Measurements from ENCODE around the gene PLA2G4D.

Gene PLA2G4D, protein sequence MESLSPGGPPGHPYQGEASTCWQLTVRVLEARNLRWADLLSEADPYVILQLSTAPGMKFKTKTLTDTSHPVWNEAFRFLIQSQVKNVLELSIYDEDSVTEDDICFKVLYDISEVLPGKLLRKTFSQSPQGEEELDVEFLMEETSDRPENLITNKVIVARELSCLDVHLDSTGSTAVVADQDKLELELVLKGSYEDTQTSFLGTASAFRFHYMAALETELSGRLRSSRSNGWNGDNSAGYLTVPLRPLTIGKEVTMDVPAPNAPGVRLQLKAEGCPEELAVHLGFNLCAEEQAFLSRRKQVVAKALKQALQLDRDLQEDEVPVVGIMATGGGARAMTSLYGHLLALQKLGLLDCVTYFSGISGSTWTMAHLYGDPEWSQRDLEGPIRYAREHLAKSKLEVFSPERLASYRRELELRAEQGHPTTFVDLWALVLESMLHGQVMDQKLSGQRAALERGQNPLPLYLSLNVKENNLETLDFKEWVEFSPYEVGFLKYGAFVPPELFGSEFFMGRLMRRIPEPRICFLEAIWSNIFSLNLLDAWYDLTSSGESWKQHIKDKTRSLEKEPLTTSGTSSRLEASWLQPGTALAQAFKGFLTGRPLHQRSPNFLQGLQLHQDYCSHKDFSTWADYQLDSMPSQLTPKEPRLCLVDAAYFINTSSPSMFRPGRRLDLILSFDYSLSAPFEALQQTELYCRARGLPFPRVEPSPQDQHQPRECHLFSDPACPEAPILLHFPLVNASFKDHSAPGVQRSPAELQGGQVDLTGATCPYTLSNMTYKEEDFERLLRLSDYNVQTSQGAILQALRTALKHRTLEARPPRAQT

DNA sequence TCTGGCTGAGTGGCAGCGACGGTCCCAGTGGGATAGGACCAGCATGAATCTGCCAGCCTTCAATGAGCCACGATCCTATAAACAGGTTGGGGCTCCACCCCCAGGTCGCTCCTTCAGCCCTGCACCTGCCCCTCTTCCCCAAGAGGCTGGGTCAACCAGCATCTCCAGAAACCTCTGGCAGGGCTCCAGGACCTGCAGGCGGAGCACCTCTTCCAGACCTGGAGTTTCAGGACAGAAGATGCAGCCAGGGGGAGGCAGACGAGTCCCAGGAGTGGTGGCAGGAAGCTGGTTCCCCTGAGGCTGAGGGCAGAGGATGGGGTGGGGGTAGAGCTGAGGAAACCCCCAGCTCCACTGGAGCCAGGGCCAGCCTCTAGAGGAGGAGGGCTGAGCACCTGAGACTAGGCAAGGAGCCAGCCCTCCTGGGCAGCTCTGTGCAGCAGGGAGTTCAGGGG is at the start of gene PLA2G4D:
Gene PLA2G4D, minus strand, starts transcription at position 51 of the 452 bp plus-strand sequence. CDS start 103 bp downstream, outside the sequence.
- DNase-seq = peak; percentile 70

DNA sequence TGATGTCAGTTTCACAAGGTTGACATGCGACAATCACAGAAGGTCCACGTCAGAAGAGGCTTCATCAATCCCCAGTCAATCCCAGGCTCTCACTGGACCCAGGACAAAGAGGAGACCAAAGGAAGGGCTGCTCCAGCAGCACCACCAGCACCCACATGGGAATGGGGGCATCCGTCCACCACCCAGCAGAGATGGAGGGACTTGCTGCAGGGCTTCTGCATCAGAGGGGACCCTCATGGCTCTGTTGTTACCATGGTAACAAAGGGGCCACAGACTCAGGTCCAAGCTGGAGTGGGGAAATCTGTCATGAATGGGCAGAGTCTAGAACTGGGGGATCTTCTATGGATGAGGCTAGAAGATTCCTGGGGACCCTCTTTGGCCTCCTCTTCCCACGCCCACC is 49.0 kb upstream of the PLA2G4D start:
- DNase-seq = no peak

DNA sequence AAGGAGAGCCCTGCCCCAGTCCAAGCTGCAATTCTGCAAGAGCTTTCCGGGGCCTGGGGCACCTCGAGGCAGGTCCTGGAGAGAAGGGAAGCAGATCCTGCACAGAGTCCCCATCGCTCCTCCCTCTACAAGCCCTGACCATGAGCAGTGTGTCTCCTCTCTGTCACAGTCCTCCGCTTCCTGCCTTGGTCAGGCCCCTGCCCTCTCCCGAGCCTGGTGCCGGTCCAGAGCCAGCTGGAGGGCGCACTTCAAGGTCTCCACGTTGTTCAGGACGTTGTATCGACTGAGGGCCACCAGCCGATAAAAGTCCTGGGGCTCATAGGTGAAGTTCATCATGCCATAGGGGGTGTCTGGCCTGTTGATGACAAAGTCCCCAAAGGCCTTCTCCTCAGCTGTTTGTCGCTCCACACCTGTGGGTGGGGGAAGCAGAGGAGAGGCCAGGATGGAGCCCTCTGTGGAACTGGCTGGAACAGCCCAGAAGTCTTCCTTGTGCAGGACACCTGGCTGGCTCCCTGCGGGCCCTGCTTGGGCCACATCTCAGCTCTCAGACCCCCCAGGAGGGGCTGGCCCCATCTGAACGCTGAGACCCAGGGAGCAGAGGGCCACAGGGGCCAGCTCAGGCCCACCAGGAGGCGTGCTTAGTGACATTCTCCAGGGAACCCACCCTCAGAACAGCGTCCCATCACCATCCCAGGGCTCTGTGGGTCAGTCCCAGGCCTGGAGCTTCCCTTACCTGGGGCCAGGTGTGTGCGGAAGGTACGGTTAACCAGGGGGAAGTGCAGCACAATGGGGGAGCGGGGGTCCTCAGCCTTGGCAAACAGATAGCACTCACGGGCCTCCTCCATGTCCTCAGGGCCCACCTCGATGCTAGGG is 47.7 kb upstream of the PLA2G4D start:
- no peak for DNase-seq

DNA sequence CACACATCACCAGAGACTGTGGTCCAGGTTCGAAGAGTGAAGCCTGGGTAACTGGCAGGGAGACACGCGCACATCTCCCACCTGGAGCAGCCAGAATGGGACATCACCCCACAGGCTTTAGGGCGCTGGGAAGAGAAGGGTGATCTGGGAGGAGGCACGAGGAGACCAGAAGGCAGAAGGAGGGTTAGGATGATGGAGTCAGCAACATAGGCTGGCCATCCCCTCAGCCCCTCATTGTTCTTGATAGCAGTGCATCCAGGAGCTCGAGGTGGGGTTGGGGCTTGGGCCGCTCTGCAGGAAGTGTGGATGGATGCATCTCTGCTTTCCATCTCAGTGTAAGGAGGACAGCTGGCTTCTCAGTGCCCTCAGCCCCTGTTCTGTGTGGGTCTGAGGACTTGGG is 46.9 kb upstream of the PLA2G4D start:
- no peak for DNase-seq

DNA sequence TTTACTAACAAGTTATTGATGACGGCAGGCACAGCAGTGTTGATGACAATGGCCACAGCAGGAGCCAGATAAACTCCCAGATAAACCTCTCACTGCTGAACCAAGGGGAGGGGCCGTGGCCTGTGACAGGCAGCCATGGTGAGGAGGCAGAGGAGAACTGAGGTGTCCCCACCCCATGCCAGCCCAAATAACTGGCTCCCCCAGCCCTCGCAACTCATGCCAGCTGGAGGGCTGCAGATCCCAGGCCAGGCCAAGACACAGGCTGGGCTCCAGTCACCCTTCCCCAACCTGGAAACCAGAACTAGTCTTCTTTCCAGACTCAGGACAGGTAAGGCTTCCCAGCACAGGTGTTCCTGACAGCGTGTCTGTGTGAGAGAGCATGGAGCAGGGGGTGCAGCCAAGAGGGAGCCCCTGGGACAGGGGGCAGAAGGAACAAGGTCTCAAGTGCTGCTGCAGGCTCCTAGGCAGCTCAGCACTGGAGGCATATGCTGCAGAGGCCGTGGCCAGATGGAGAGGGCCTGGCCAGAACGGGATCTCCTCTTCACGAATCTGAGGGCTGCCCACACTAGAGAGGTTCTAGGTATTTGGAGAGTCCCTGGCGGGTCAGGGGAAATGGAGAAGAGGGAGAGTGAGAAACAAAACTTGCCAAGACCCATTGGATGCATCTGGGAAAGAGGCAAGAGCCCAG is 46.2 kb upstream of the PLA2G4D start:
- DNase-seq = no peak

DNA sequence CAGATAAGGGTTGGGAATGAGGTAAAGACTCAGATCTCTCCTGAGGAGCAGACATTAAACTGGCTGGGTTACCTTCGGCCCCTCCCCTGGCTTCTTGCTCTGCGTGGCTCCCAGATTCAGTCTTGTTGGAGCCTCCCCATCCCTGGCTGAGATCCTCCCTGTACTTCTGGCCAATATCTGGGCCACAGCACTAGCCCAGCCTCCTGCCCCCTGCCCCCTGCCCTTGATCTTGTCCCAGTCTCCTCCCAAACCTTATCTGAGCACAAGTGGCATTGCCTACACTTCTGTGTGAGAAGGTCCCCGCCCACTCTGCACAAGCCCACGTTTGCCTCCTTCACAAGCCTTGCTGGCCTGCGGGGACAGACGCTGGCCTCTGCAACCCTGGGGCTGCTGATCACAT is 45.2 kb upstream of the PLA2G4D start:
- no peak for DNase-seq

DNA sequence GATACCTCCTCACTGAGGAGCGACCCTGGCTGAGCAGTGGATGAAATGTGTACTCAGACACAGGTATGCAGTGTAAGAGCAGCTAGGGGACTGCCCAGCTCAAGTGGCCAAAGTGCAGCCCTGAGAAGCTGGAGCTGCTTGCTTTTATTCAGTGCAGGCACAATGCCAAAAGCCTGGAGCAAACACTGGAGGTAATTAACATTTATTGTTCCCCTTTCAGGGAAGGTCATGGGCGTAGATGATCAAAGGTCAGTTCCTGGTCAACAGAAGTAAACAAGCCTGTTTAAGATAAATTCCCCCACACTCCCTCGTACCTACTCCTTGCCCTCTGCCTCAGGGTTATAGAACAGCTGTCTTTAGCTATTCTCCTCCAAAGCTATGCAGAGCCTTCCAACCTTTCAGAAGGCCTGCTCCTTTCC is 44.6 kb upstream of the PLA2G4D start:
- DNase-seq = no peak

DNA sequence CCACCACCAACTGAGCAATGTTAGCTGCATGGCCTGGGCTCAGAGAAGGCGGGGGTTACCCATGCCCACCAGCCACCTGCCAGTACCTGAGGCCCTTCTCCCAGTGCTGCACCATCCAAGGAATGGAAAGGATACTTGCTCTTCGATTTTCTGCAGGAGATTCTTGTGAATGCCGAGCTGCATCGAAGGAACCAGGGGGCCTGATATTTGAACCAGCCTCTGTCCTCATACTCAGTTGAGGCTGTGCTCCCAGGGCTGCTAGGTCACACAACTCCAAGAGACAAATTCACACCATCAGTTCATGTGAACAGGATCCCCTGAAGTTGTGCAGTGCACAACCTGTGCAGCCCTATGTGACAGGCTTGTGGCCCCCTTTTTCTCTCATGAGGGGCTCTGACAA is 44.0 kb upstream of the PLA2G4D start:
- no peak for DNase-seq

DNA sequence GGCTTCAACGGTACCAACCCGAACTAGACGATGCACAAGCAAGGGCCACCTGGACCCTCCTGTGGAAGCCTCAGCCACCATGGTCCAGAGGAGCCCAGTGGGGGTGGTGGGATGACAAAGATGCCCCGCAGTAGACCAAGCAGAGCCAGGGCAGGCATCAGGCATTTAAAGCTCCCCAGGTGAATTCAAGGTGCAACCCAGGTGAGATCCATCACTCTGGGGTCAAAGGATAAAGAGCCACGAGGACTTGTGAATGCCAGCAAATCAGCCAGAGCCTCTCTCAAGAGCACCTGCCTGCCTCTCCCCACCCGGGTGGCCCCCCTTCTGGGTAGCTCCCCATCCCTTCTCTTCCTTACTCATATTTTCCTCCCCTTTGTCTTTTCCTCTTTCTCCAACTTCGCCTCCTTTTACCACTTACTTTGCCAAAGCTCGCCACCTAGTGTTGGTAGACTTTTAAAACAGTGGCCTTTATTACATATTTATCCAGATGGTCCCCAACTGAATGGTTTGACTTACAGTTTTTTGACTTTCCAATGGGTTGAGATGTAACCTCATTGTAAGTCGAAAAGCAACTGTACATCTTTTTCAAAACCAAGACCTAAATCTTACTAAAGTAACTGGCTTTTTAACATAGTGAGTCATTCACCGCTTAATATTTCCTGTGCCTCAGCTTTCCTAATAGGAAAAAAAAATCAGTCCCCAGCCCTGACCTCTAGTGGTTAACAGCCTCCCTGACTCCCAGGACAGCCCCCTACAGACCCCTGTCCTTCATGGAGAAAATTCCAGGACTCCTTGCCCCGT is 43.3 kb upstream of the PLA2G4D start:
- DNase-seq = no peak

DNA sequence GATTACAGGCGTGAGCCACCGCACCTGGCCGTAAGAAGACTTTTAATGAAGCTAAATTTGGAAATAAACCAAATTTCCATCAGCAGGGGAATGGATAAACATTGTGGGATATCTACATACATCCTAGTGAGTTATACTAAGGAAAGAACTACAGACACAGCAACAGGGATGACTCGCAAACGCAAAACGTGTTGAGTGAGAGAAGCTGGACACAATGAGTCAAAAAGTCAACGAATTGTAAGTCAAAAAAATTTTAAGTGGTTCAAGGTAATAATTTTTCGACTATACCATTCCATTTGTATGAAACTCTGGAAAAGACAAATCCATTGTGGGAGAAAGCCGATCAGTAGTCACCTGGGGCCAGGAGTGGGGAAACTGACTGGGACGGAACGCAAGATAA is 42.2 kb upstream of the PLA2G4D start:
- DNase-seq = no peak

DNA sequence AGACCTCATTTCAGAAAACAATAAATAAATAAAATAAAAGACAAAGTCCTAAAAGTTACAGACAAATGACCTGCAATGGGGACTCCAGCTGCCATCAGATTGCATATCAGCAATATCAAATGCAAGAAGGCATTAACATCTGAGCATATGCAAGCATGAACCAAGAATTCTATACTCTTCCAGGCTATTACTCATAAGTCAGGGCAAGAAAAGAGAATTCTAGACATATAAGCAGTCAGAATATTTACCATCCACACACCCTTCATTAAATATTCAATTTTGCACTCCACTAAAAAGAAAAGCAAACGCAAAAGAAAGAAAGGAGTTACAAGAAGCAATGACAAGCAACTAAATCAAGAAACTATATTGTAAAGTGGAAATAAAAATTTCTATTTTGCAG is 41.0 kb upstream of the PLA2G4D start:
- DNase-seq = no peak

DNA sequence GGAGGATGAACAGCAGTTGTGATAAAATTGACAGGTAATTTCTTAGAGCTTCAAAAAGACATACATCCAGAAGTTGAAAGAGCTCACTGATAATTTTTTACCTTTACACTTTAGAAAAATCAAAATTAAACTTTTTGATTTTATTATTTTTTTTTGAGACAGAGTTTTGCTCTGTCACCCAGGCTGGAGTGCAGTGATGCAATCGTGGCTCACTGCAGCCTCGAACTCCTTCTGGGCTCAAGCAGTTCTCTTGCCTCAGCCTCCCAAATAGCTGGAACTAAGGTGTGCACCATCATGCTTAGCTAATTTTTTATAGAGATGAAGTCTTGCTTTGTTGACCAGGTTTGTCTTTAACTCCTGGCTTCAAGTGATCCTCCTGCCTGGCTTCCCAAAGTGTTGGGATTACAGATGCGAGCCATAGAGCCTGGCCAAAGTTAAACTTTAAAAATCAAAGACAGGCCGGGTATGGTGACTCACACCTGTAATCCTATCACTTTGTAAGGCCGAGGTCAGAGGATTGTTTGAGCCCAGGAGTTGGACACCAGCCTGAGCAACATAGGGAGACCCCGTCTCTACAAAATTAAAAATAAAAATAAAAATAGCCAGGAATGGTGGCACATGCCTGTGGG is 40.4 kb upstream of the PLA2G4D start:
- no peak for DNase-seq

DNA sequence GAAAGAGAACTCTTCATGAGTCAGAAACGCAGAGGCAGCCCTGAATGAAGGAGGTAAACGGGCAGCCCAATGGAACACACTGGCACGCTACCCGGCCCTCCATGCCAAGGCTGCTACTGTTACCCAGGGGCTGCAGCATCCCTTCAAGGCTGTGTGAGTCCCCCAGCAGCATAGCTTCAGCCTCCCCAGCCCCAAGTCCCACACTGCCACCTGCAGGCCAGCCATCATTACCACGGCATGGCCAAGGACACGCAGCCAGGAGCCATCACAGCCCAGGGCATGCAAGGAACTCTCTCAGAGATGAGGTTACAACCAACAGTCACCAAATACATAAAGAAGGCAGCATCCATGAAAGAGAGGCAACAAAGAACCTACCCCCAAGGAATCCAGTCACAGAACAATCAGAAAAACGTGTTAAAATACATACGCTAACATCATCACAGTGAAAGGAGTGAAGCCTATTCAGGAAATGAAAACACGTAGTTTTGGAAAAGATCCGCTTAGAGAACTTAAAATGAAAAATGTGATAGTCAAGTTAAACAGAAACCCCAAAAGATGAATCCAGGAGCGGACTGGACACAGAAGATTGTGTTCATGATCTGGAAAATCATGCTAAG is 39.6 kb upstream of the PLA2G4D start:
- DNase-seq = no peak

DNA sequence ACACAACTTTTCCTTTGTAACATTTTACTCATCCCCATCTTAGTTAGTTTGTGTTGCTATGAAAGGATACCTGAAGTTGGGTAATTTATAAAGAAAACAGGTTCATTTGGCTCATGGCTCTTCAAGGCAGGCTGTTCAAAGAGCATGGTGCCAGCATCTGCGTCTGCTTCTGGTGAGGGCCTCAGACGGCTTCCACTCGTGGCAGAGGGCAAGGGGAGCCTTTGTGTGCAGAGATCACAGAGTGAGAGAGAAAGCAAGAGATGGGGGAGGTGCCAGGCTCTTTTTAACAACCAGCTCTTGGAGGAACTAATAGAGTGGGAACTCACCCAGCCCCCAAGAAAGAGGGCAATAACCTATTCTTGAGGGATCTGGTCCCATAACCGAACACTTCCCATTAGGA is 39.0 kb upstream of the PLA2G4D start:
- no peak for DNase-seq

DNA sequence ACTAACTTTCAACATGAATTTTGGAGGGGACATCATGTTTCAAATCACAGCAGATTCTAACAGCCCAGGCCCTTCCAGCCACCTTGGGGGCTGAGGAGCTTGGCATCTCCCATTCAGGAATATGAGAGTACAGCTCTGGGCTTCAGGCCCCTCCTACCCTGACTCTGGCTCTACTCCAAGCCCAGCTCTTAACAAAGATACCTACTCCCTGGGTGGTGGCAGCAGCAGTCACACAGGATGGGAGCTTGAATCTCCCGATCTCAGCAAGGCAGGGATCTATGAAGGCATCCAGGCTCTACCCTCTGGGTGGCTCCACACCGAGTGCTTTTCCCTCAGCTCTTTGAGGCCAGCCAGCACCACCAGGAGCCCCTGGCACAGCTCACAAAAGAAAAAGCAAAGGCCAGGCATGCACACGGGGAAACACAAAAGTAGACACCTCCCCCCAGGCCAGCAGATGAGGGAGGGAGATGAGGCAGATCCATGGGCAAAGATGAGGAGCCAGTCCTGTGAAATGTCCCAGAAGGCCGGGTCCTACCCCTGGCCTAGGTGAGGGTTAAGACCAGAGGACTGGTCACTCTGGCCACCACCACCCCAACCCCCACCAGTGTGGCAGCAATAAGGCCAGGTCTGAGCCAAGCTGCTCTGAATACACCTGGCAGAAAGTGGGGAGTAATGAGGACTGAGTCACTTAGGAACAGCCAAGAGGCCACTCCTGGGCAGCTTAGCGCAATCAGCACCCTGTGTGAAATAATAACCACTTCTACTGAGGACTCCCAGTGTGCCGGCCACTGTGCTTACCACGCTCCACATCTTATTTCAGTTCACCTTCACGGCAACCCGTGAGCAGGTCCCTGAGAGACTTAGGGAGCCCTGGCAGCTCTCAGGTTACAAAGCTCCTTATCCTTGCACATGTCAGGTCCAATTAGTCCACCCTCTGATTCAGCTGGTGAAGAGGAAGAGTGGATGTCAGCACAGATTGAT is 37.8 kb upstream of the PLA2G4D start:
- DNase-seq = no peak

DNA sequence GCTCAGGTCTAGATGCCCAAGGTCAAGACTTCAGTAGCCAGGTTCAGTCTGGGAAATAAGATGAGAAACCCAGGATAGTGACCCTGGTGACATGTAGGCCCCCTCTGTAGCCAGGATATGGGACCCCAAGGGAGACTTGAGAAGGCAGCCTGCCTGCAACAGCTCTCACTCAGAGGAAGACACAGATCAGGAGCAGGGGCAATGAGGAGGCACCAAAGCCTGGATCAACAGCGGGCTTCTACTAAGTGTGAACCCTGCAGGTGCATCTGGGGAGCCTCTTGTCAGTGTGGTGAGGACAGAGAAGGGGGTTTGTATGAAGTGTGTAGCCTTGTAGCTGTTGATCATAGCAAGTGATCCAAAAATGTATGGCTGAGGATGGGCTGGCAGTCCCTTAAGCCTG is 36.6 kb upstream of the PLA2G4D start:
- no peak for DNase-seq

DNA sequence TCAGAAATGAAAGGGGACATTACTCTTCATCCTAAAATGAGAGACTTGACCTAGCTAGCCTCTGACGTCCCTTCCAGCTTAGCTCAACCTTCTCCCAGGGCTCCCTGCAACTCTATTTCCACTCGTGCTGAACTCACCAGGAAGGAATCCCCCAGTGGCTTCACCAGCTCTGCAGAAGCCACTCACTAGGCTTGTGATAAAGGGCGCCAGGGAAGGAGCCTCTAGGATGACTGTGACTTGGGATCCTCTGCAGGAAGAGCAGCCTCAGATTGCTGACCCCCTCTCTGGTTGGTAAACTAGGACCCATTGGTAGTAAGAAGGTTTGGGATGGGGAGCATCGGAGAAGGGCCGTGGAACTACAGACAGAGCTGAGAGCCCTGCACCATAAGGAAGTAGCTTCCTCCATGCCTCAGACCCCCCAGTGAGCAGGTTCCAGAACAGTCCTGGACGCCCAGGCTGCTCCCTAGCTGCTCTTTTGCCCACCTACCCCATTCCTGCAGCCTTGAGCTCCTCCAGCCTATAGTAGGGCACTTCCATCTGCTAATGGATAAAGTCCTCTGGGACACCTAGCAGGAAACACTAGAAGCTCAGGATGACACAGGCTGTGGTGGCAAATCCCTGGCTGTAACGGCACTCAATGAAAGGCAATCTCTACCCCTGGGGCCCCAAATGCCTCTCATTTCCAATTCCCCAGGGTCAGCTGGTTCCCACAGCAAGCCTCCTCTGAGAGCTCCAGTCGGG is 36.1 kb upstream of the PLA2G4D start:
- DNase-seq = no peak

DNA sequence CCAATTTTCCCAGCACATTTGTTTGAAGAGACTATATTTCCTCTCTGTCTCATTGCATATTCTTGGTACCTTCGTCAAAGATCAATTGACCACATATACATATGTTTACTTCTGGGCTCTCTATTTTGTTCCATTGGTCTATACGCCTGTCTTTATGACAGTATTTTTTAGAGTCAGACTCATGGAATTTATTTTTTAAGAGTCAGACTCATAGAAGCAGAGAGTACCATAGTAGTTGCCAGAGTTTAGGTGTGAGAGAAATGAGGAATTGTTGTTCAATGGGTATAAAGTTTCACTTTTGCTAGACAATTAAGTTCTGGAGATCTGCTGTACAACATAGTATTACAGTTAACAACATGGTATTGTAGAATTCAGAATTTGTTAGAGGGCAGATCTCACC is 35.0 kb upstream of the PLA2G4D start:
- no peak for DNase-seq

DNA sequence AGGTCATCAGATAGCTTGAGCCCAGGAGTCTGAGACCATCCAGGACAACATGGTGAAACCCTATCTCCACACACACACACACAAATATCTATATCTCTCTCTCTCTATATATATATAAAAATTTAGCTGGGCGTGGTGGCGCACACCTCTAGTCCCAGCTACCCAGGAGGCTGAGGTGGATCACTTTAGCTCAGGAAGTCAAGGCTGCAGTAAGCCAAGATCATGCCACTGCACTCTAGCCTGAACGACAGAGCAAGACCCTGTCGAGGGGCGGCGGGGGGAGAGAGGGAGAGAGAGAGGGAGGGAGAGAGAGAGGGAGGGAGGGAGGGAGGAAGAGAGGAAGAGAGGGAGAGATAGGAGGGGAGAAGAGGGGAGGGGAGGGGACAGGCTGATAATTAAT is 34.1 kb upstream of the PLA2G4D start:
- DNase-seq = no peak
